Tibial nerve (tissue), 3 donors: Measurements from ENCODE around the gene CADPS2.

Source experiments
- CTCF ChIP-seq, 5 experiments: fragments of 200-600 bp in 3 of 5; fragments of 450-650 bp in 2 of 5; sonication (generic) in 3 of 5; IDR thresholded peaks; one replicate each; pipeline ENCODE4 v1.5.1; 2016 to 2019; ENCODE audit warnings: antibody characterized with exemption in 5 of 5, mild to moderate bottlenecking in 3 of 5, moderate library complexity in 2 of 5
- POLR2A ChIP-seq, 2 donors: fragments of 450-650 bp; IDR thresholded peaks; one replicate each; pipeline ENCODE4 v1.6.1; 2017; ENCODE audit warnings: antibody characterized with exemption in 2 of 2, mild to moderate bottlenecking in 2 of 2, moderate library complexity in 2 of 2

GRCh38 chr7:122299624-122300210 lies 586.5 kb downstream of the CADPS2 start:
- TF ChIP-seq POLR2A (IDR thresholded peaks at IDR 0.05) (no peak), CTCF (IDR thresholded peaks at IDR 0.05) (no peak)
